Measurements from ENCODE around the gene VPS36. TPM values are rescaled to one million over a fixed set of nuclear protein-coding genes. Genes with fewer than 3 reads are reported as not detected.

The VPS36 gene
- total and polyA plus RNA-seq, 10 of the 15 experiments (the other 5 are each of a cell fraction or from before 2014, with no cell fraction given), result 10.3 to 29.0 (median 23.9) TPM

DNA sequence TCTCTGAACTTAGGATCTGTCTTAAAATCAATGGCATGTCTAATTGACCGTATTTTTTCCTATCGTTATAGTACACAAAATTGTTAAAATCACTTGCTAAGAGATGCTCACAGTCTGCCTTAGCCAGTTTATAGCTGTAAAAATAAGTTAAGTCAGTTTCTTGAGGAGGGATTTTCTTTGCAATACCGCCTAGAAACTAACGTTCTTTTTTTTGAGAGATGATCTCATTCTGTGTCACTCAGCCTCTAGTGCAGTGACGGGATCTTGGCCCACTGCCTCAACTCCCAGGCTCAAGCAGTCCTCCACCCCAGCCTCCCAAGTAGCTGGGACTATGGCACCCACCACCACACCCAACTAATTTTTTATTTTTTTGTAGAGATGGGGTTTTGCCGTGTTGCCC is 9.2 kb upstream of the VPS36 start:
- Histone ChIP-seq H3K4me3 (no peak overlapping the region), H3K9ac (ENCODE audit: control insufficient read depth, insufficient read depth, low read length) (no peak overlapping the region), H3K79me2 (ENCODE audit: control insufficient read depth, insufficient read depth, low read length) (peaks cover 36% of the 10 kb centered on the region), H3K9me3 (replicated peaks; ENCODE audit: control insufficient read depth, insufficient read depth, low read length) (no peaks in the 10 kb centered on the region), H3K27ac (ENCODE audit: control insufficient read depth, insufficient read depth) (no peak overlapping the region), H3K36me3 (ENCODE audit: control insufficient read depth in 2 of 2, insufficient read depth in 2 of 2, low read length in 1 of 2) (peaks cover 0 to 16% of the 10 kb centered on the region in 2 experiments; a peak in 2 of 4 replicates), H3K4me2 (ENCODE audit: control insufficient read depth, insufficient read depth) (no peak overlapping the region), H3K4me1 (ENCODE audit: control insufficient read depth, insufficient read depth, low read length) (no peaks in the 10 kb centered on the region), H2AFZ (ENCODE audit: control insufficient read depth, low read depth, low read length) (no peak overlapping the region), H3K27me3 (replicated peaks in 1 of 2; ENCODE audit: control insufficient read depth in 2 of 2, insufficient read depth in 2 of 2, low read length in 1 of 2) (no peaks in the 10 kb centered on the region), H4K20me1 (ENCODE audit: control insufficient read depth, insufficient read depth) (no peaks in the 10 kb centered on the region)
- WGBS (ENCODE audit: insufficient coverage, insufficient replicate concordance, low lambda C conversion rate, missing lambda C conversion rate), result over 99% methylated on average over 6 of the region's 6 CpGs
- in situ Hi-C loops (cut with MboI), result loop anchor here (10.0 kb wide), 2 partner anchors 195 to 445 kb away; partner anchors contain the start of genes ALG11, ATP7B and SUGT1
- ChIA-PET SMC1A (ENCODE audit: uncharacterized antibody, unreplicated experiment) (interaction anchor here (0.6 to 1.0 kb wide), 3 partner anchors 9 to 269 kb away, joined by 3 to 4 read pairs (median 3); no protein-coding TSS in a partner anchor), CTCF (interaction anchor here (2.1 kb wide), 1 partner anchor 9 kb away, joined by 11 read pairs; no protein-coding TSS in a partner anchor), RAD21 (ENCODE audit: unreplicated experiment) (interaction anchor here (1.3 kb wide), 1 partner anchor 9 kb away, joined by 3 read pairs; no protein-coding TSS in a partner anchor), POLR2A (no interaction called here)
- BruUV-seq (replicated peaks), result no TSS peak
- intact Hi-C loops (cut with micrococcal nuclease; ENCODE audit: unreplicated experiment), result loop anchor here (10.0 kb wide), 2 partner anchors 565 to 645 kb away; no protein-coding TSS in a partner anchor
- TF ChIP-seq CHD1 (IDR thresholded peaks at IDR 0.05; ENCODE audit: low read depth, low read length), result no peak
- no peak for TF ChIP-seq RB1 (IDR thresholded peaks at IDR 0.05; ENCODE audit: borderline replicate concordance)
- TF ChIP-seq IRF4 (IDR thresholded peaks at IDR 0.05; ENCODE audit: low read depth, low read length), result no peak
- TF ChIP-seq MLLT1 (IDR thresholded peaks at IDR 0.05), result peak; percentile 37; the same call in 1 of the 2 replicates
- ATAC-seq, result no peak
- FAIRE-seq, result no peak
- DNase-seq (ENCODE audit: low read depth, low spot score), result no peak

- H3K4me3 ChIP-seq, result peak overlapping the region; percentile 86
- peak overlapping the region; percentile 53 for H3K4me2 ChIP-seq (ENCODE audit: control insufficient read depth, insufficient read depth)
- in situ Hi-C loops (cut with MboI), result loop anchor here (10.0 kb wide), 2 partner anchors 199 to 441 kb away; partner anchors contain the start of genes ALG11, ATP7B and SUGT1
- CTCF ChIA-PET, result interaction anchor here (1.3 to 1.4 kb wide), 2 partner anchors 8 to 106 kb away, joined by 4 to 6 read pairs; no protein-coding TSS in a partner anchor
- no peaks in the 10 kb centered on the region for H3K27me3 ChIP-seq (replicated peaks in 1 of 2; ENCODE audit: control insufficient read depth in 2 of 2, insufficient read depth in 2 of 2, low read length in 1 of 2)
- RAD21 ChIA-PET (ENCODE audit: unreplicated experiment), result interaction anchor here (0.7 to 1.4 kb wide), 2 partner anchors 8 to 197 kb away, joined by 4 read pairs; partner anchors contain the start of gene SUGT1
- DNase-seq (ENCODE audit: low read depth, low spot score) (no peak), FAIRE-seq (no peak), ATAC-seq (peak; percentile 64)
- H3K9me3 ChIP-seq (replicated peaks; ENCODE audit: control insufficient read depth, insufficient read depth, low read length), result no peaks in the 10 kb centered on the region
- peak overlapping the region; percentile 91 for H3K27ac ChIP-seq (ENCODE audit: control insufficient read depth, insufficient read depth)
- peaks cover 30% of the 10 kb centered on the region for H3K79me2 ChIP-seq (ENCODE audit: control insufficient read depth, insufficient read depth, low read length)
- peak overlapping the region; percentile 92 for H2AFZ ChIP-seq (ENCODE audit: control insufficient read depth, low read depth, low read length)
- H4K20me1 ChIP-seq (ENCODE audit: control insufficient read depth, insufficient read depth), result no peaks in the 10 kb centered on the region
- no peaks in the 10 kb centered on the region; a peak in 2 of 4 replicates for H3K36me3 ChIP-seq (ENCODE audit: control insufficient read depth in 2 of 2, insufficient read depth in 2 of 2, low read length in 1 of 2)
- intact Hi-C loops (cut with micrococcal nuclease; ENCODE audit: unreplicated experiment), result loop anchor here (10.0 kb wide), 2 partner anchors 561 to 641 kb away; no protein-coding TSS in a partner anchor
- SMC1A ChIA-PET (ENCODE audit: uncharacterized antibody, unreplicated experiment), result interaction anchor here (0.8 to 1.4 kb wide), 4 partner anchors 8 to 352 kb away, joined by 3 to 5 read pairs (median 4); partner anchors contain the start of gene SUGT1
- WGBS (ENCODE audit: insufficient coverage, insufficient replicate concordance, low lambda C conversion rate, missing lambda C conversion rate), result under 1% methylated on average over 37 of the region's 37 CpGs
- POLR2A ChIA-PET, result interaction anchor here (1.2 kb wide), 2 partner anchors 197 to 498 kb away, joined by 3 read pairs; partner anchors contain the start of gene SUGT1
- peak overlapping the region; percentile 82 for H3K9ac ChIP-seq (ENCODE audit: control insufficient read depth, insufficient read depth, low read length)
- peaks cover 4% of the 10 kb centered on the region; the same call in 1 of the 2 replicates for H3K4me1 ChIP-seq (ENCODE audit: control insufficient read depth, insufficient read depth, low read length)
- no TSS peak for BruUV-seq (replicated peaks)
- TF ChIP-seq, protein P1, sequence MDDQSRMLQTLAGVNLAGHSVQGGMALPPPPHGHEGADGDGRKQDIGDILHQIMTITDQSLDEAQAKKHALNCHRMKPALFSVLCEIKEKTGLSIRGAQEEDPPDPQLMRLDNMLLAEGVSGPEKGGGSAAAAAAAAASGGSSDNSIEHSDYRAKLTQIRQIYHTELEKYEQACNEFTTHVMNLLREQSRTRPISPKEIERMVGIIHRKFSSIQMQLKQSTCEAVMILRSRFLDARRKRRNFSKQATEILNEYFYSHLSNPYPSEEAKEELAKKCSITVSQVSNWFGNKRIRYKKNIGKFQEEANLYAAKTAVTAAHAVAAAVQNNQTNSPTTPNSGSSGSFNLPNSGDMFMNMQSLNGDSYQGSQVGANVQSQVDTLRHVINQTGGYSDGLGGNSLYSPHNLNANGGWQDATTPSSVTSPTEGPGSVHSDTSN (IDR thresholded peaks at IDR 0.05; ENCODE audit: insufficient replicate concordance, low read depth, low read length), result no peak
- TF ChIP-seq NRF1 (conservative IDR thresholded peaks at IDR 0.05; ENCODE audit: low read depth, low read length), result peak; percentile 52
- peak; percentile 59; the same call in 1 of the 2 replicates for TF ChIP-seq SMARCA5 (IDR thresholded peaks at IDR 0.05)
- TF ChIP-seq, protein P2, sequence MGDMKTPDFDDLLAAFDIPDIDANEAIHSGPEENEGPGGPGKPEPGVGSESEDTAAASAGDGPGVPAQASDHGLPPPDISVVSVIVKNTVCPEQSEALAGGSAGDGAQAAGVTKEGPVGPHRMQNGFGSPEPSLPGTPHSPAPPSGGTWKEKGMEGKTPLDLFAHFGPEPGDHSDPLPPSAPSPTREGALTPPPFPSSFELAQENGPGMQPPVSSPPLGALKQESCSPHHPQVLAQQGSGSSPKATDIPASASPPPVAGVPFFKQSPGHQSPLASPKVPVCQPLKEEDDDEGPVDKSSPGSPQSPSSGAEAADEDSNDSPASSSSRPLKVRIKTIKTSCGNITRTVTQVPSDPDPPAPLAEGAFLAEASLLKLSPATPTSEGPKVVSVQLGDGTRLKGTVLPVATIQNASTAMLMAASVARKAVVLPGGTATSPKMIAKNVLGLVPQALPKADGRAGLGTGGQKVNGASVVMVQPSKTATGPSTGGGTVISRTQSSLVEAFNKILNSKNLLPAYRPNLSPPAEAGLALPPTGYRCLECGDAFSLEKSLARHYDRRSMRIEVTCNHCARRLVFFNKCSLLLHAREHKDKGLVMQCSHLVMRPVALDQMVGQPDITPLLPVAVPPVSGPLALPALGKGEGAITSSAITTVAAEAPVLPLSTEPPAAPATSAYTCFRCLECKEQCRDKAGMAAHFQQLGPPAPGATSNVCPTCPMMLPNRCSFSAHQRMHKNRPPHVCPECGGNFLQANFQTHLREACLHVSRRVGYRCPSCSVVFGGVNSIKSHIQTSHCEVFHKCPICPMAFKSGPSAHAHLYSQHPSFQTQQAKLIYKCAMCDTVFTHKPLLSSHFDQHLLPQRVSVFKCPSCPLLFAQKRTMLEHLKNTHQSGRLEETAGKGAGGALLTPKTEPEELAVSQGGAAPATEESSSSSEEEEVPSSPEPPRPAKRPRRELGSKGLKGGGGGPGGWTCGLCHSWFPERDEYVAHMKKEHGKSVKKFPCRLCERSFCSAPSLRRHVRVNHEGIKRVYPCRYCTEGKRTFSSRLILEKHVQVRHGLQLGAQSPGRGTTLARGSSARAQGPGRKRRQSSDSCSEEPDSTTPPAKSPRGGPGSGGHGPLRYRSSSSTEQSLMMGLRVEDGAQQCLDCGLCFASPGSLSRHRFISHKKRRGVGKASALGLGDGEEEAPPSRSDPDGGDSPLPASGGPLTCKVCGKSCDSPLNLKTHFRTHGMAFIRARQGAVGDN (IDR thresholded peaks at IDR 0.05), result peak; percentile 30; the same call in 1 of the 2 replicates
- TF ChIP-seq LARP7 (IDR thresholded peaks at IDR 0.05), result peak; percentile 76
Observed at GRCh38 chr13:52455677-52456041, 5.2 kb upstream of the VPS36 start.

Measured in GM12878 (cell line).